ENCODE results near the gene CLDN9. TPM values are rescaled to one million over a fixed set of nuclear protein-coding genes. Genes with fewer than 3 reads are reported as not detected.

Gene CLDN9
- total and polyA plus RNA-seq, 7 donors = 0.12 to 2.2 (median 0.74) TPM

DNA sequence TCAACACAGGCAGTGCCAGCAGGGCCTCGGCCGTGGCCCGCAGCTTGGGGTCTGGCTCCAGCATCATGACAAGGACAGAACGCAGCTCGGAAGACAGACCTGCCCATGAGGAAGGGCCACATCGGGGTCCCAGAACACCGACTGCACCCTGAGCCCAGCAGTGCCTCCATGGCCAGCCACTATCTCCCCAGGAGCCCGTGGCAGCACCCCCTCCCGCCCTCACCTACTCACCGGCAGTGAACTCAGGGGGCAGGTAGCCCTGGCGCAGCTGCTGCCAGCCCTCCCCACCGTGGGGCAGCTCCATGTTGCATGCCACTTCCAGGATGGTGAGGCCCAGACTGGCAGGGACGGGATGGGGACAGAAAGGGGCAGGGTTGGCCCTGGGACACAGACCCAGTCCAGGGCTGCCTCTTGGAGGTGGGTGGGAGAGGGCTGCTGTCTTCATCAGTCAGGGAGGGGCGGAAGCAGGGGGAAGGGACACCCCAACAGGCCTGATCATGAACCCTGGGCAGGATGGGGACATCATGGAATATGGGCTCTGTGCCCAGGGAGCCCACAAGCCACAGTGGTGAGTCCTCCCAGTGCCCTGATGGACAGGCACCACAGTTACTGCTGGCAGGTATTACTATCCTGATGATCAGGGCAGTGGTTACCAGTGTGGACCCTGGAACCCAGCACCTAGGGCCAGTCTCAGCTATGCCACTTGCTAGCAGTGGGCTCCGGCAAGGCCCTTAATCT, 38.2 kb upstream of the CLDN9 start:
- intact Hi-C loops (cut with DNase I) = no loop called here
- no peak overlapping the region for H3K4me3 ChIP-seq
- no peak overlapping the region for H3K27ac ChIP-seq
- H3K27me3 ChIP-seq (ENCODE audit: insufficient read depth in 3 of 3, low read length in 2 of 3) = peaks cover 0 to 4% (median 2%) of the 10 kb centered on the region in 3 donors
- TF ChIP-seq, protein P1, sequence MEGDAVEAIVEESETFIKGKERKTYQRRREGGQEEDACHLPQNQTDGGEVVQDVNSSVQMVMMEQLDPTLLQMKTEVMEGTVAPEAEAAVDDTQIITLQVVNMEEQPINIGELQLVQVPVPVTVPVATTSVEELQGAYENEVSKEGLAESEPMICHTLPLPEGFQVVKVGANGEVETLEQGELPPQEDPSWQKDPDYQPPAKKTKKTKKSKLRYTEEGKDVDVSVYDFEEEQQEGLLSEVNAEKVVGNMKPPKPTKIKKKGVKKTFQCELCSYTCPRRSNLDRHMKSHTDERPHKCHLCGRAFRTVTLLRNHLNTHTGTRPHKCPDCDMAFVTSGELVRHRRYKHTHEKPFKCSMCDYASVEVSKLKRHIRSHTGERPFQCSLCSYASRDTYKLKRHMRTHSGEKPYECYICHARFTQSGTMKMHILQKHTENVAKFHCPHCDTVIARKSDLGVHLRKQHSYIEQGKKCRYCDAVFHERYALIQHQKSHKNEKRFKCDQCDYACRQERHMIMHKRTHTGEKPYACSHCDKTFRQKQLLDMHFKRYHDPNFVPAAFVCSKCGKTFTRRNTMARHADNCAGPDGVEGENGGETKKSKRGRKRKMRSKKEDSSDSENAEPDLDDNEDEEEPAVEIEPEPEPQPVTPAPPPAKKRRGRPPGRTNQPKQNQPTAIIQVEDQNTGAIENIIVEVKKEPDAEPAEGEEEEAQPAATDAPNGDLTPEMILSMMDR (IDR thresholded peaks at IDR 0.05) = no peak
- ATAC-seq (no peak), DNase-seq (no peak)
- 56 to 75% (median 74%) methylated on average over 15 of the region's 15 CpGs for whole genome bisulfite sequencing, 3 donors
- no peaks in the 10 kb centered on the region for H3K36me3 ChIP-seq (ENCODE audit: insufficient read depth in 1 of 2, low read depth in 1 of 2)
- H3K9me3 ChIP-seq = no peaks in the 10 kb centered on the region
- H3K4me1 ChIP-seq = peaks cover 10% of the 10 kb centered on the region

DNA sequence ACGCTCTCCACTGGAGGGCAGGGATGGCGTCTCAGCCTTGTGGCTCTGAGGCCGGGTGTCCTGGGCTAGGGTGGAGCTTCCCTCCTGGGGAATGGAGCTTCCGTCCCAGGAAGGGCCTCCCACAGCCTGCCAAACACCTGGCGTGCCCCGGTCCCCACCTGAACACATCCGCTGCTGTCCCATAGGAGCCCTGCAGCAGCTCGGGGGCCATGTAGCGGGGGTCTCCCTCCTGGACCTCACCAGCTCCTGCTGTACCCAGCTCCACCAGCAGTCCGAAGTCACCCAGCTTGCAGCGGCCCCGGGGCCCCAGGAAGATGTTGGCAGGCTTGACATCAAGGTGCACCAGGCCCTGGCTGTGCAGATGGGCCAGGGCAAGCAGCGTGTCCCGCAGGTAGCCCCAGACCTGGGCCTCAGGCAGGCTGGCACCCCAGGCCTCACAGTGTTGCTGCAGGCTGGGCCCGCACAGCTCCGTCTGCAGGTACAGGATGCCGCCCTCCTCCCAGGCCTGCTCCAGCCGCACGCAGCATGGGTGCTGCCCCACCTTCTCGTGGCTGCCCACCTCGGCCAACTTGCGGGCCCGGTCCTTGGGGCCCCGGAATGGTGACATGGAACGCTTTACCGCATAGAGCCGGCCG, 37.4 kb upstream of the CLDN9 start:
- H3K4me1 ChIP-seq = peaks cover 7% of the 10 kb centered on the region

DNA sequence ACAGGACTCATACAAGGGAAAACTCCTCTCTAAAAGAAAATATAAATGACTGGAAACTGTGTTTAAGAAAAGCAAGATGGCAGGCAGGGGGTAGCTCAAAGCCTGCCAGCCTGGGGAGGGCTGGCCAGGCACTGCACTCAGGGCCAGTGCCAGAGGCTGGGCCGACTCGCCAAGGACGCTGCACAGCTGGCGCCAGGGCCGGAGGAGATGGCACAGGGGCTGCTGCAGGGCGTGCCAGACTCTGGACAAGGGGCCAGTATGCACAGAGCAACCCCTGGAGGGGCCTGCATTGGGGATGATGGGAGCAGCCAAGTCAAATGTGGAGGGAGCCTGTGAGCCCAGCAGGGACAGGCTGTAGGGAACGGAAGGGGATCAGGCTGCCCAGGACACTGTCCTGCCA, 36.5 kb upstream of the CLDN9 start:
- ATAC-seq (no peak), DNase-seq (no peak)
- Histone ChIP-seq H3K27ac (no peak overlapping the region), H3K4me1 (no peaks in the 10 kb centered on the region), H3K9me3 (no peaks in the 10 kb centered on the region), H3K4me3 (no peak overlapping the region), H3K27me3 (ENCODE audit: insufficient read depth in 3 of 3, low read length in 2 of 3) (peaks cover 0 to 6% (median 2%) of the 10 kb centered on the region in 3 donors), H3K36me3 (ENCODE audit: insufficient read depth in 1 of 2, low read depth in 1 of 2) (no peaks in the 10 kb centered on the region)
- 43 to 51% (median 44%) methylated on average over 7 of the region's 7 CpGs for WGBS, 3 donors
- intact Hi-C loops (cut with DNase I) = no loop called here
- TF ChIP-seq, protein P1 (IDR thresholded peaks at IDR 0.05) = no peak

More for the DNA sequence above, 37.4 kb upstream of the CLDN9 start:
- intact Hi-C loops (cut with DNase I) = no loop called here
- Histone ChIP-seq H3K4me3 (no peak overlapping the region), H3K27ac (no peak overlapping the region), H3K36me3 (ENCODE audit: insufficient read depth in 1 of 2, low read depth in 1 of 2) (no peaks in the 10 kb centered on the region), H3K9me3 (no peaks in the 10 kb centered on the region), H3K27me3 (ENCODE audit: insufficient read depth in 3 of 3, low read length in 2 of 3) (peaks cover 0 to 6% (median 2%) of the 10 kb centered on the region in 3 donors)
- TF ChIP-seq, protein P1 (IDR thresholded peaks at IDR 0.05) = no peak
- ATAC-seq (no peak), DNase-seq (no peak)
- 94 to 96% (median 96%) methylated on average over 28 of the region's 28 CpGs for WGBS, 3 donors

DNA sequence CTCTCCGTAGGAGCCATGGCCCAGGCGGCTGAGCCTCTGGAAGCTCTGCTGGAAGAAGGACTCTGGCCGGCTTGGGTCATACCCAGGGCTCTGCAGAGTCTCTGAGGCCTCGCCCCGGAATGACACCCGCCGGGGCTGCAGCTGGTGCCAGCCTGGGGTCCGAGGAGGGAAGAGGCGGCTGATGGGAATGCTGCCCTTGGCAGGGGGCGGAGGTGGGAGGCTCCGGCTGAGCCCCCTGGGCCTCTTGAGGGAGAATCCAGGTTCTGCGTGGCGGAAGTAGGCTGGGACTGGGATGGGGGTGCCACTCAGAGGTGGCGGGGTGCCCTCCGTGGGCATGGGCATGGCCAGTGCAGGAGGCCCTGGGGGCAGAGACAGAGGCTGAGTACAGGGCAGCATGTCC, 36.0 kb upstream of the CLDN9 start:
- WGBS, 3 donors = 67 to 84% (median 68%) methylated on average over 14 to 15 of the region's 15 CpGs

More for the DNA sequence above, 36.0 kb upstream of the CLDN9 start:
- TF ChIP-seq, protein P1 (IDR thresholded peaks at IDR 0.05) = no peak
- DNase-seq (no peak), ATAC-seq (no peak)
- no peaks in the 10 kb centered on the region for H3K4me1 ChIP-seq
- no peak overlapping the region for H3K4me3 ChIP-seq
- H3K9me3 ChIP-seq = no peaks in the 10 kb centered on the region
- intact Hi-C loops (cut with DNase I) = no loop called here
- peaks cover 0 to 6% (median 2%) of the 10 kb centered on the region in 3 donors for H3K27me3 ChIP-seq (ENCODE audit: insufficient read depth in 3 of 3, low read length in 2 of 3)
- H3K36me3 ChIP-seq (ENCODE audit: insufficient read depth in 1 of 2, low read depth in 1 of 2) = no peaks in the 10 kb centered on the region
- H3K27ac ChIP-seq = no peak overlapping the region

All from psoas muscle (tissue), 8 donors.